HFFc6 (cell line): ENCODE measurements around the gene USP4. TPM values are rescaled to one million over a fixed set of nuclear protein-coding genes. Genes with fewer than 3 reads are reported as not detected.

Experiments
- DNase-seq: peaks from one replicate; pipeline ENCODE4 v3.0.0-alpha.2; 2018
- H3K27ac Mint-ChIP-seq: 2 replicates; pipeline ENCODE4 v1.8.0; 2020; ENCODE audit warnings: mild to moderate bottlenecking, mixed read lengths
- H3K27me3 Mint-ChIP-seq: 2 replicates; pipeline ENCODE4 v1.8.0; 2021; ENCODE audit warnings: mild to moderate bottlenecking, moderate library complexity, mixed read lengths; ENCODE audit not compliant: insufficient read depth
- H3K36me3 Mint-ChIP-seq: 2 replicates; pipeline ENCODE4 v1.8.0; 2021; ENCODE audit warnings: low read depth, mixed read lengths
- H3K4me1 Mint-ChIP-seq: 2 replicates; pipeline ENCODE4 v1.8.0; 2020; ENCODE audit warnings: low read depth, mixed read lengths
- H3K4me3 Mint-ChIP-seq: 2 replicates; pipeline ENCODE4 v1.8.0; 2020; ENCODE audit warnings: mild to moderate bottlenecking, moderate library complexity, mixed read lengths
- H3K9me3 Mint-ChIP-seq: 2 replicates; pipeline ENCODE4 v1.8.0; 2020; ENCODE audit warnings: mild to moderate bottlenecking, mixed read lengths
- CTCF ChIP-seq: fragments of 200-600 bp; sonication (generic); IDR thresholded peaks from 2 replicates; pipeline ENCODE4 v1.5.0; 2021; ENCODE audit warnings: antibody characterized with exemption, mild to moderate bottlenecking
- total RNA-seq, 6 experiments: library from RNA; stranded (reverse); fragmentation: NEBNext Ultra II Directional; extraction: Animal tissue kit (Norgen Biotek cat#: 25700); gene quantifications; 2 replicates in 1 of 6; 3 replicates in 5 of 6; pipeline ENCODE4 v1.2.3, GENCODE V29; 2021

The USP4 gene
- total RNA-seq, 6 experiments from 2014 or later: 41.4 to 48.3 (median 44.8) TPM

- Mint-ChIP-seq H3K4me1 (peaks cover 4% of the 10 kb centered on the region; the same call in 1 of the 2 replicates), H3K4me3 (no peak overlapping the region), H3K9me3 (peaks cover 4% of the 10 kb centered on the region; the same call in 1 of the 2 replicates), H3K27me3 (peaks cover 4% of the 10 kb centered on the region), H3K36me3 (peaks cover 50% of the 10 kb centered on the region), H3K27ac (no peak overlapping the region)
- TF ChIP-seq CTCF: no peak
- DNase-seq: no peak
Measured at GRCh38 chr3:49371946-49372345, 32.1 kb upstream of the USP4 start.

- Mint-ChIP-seq H3K4me1 (0 out of 2 replicates have a peak, but pooled peaks cover 4% of the 10 kb centered on the region), H3K27ac (peak overlapping the region; percentile 28), H3K9me3 (no peaks in the 10 kb centered on the region; the same call in 1 of the 2 replicates), H3K4me3 (no peak overlapping the region), H3K27me3 (peaks cover 4% of the 10 kb centered on the region), H3K36me3 (peaks cover 56% of the 10 kb centered on the region)
- no peak for DNase-seq
- no peak for TF ChIP-seq CTCF
Measured at GRCh38 chr3:49370585-49371290, 30.9 kb upstream of the USP4 start.

DNA sequence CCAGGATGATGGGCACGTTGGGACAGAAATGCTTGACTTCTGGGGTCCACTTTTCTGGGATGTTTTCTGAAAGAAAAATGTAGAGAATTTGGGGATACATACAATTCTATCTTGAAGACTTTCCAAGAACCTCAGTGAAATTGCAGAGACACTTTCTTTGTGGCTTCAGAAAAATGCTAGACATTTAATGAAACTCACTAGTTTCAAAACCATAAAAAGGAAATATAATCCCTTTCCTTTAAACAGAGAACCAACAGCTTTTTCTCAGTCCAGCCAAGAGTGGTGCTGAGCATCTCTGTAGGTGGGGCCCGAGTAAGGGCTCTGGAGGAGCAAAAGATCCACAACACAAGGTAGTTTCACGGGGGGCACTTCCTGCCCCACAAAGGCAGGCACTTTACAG is 22.7 kb upstream of the USP4 start:
- Mint-ChIP-seq H3K9me3 (no peaks in the 10 kb centered on the region), H3K36me3 (peaks cover 38% of the 10 kb centered on the region), H3K27me3 (peaks cover 2% of the 10 kb centered on the region), H3K4me1 (peaks cover 40% of the 10 kb centered on the region), H3K27ac (peak overlapping the region; percentile 84), H3K4me3 (peak overlapping the region; percentile 48)
- no peak for TF ChIP-seq CTCF
- peak; percentile 33 for DNase-seq

DNA sequence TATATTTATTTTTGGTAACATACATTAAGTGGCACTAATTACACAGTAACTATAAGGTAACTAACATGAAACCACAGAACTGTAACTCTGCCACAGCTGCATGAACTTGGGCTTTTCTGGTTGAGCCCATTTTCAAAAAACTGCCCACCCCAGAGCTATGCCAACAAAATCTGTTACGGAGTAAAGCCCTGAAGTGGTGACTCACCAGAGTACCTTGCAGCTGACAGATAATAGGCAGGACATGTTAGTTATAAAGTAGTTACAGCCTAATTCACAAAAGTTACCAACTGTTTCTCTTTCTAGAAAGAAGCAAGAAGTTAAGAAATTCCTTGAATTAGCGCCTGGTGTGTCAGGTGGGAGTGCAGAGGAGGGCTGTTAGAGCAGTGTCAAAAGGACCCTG is 19.8 kb upstream of the USP4 start:
- Mint-ChIP-seq H3K27ac (peak overlapping the region; percentile 95), H3K4me3 (peak overlapping the region; percentile 97), H3K27me3 (peaks cover 4% of the 10 kb centered on the region), H3K36me3 (peaks cover 44% of the 10 kb centered on the region), H3K9me3 (no peaks in the 10 kb centered on the region), H3K4me1 (peaks cover 49% of the 10 kb centered on the region)
- peak; percentile 57 for DNase-seq
- no peak for TF ChIP-seq CTCF

- H3K27ac Mint-ChIP-seq: peak overlapping the region; percentile 95
- H3K36me3 Mint-ChIP-seq: peaks cover 49% of the 10 kb centered on the region
- H3K4me3 Mint-ChIP-seq: peak overlapping the region; percentile 97
- DNase-seq: no peak
- no peak for TF ChIP-seq CTCF
- no peaks in the 10 kb centered on the region for H3K9me3 Mint-ChIP-seq
- peaks cover 53% of the 10 kb centered on the region for H3K4me1 Mint-ChIP-seq
- peaks cover 4% of the 10 kb centered on the region for H3K27me3 Mint-ChIP-seq
Measured at GRCh38 chr3:49358884-49359225, 19.0 kb upstream of the USP4 start.
